ENCODE measurements around the gene XCR1.

DNA sequence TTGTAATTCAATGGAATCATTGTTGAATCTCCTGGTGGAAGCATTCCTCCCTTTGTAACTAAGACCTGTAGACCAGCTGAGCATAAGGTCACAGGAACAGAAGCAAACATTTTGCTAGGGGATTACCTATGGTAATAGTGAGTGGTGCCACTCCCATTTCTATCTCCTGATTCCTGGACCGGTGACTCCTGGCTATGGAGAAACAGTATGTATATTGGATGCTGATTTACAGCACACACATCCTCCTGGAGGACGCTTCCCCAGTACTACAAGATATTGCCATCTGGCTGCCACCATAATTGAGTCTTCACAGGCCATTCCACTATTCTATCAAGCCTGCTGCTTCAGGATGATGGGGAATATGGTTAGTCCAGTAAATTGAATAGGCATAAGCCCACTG is 33.3 kb upstream of the XCR1 start:
- TF ChIP-seq POLR2A (IDR thresholded peaks at IDR 0.05; ENCODE audit: control extremely low read depth in 1 of 2, low read depth in 2 of 2, low read length in 2 of 2) (no peak), TAF1 (IDR thresholded peaks at IDR 0.05; ENCODE audit: low read depth, low read length) (no peak), CHD2 (IDR thresholded peaks at IDR 0.05; ENCODE audit: low read length) (no peak), MAFK (IDR thresholded peaks at IDR 0.05; ENCODE audit: low read depth, low read length) (no peak), SP2 (IDR thresholded peaks at IDR 0.05; ENCODE audit: low read length) (no peak)

All from H1 (cell line).